ENCODE measurements around the gene RPN2.

- TF ChIP-seq ZNF333 (CRISPR knock-in tag; IDR thresholded peaks at IDR 0.05; ENCODE audit: borderline replicate concordance) (no peak), CTCF (CRISPR knock-in tag; IDR thresholded peaks at IDR 0.05) (no peak), POLR2AphosphoS5 (IDR thresholded peaks at IDR 0.05; ENCODE audit: low read depth, low read length) (no peak), JUN (CRISPR knock-in tag; IDR thresholded peaks at IDR 0.05) (no peak), CHD2 (IDR thresholded peaks at IDR 0.05; ENCODE audit: low read depth, low read length) (no peak), HDAC1 (CRISPR knock-in tag; IDR thresholded peaks at IDR 0.05) (no peak), ZNF772 (CRISPR knock-in tag; IDR thresholded peaks at IDR 0.05) (no peak), ASH2L (IDR thresholded peaks at IDR 0.05; ENCODE audit: insufficient read length, low read depth, low read length) (no peak), GLI4 (CRISPR knock-in tag; IDR thresholded peaks at IDR 0.05; ENCODE audit: borderline replicate concordance) (no peak)
These were observed 45.2 kb upstream of the RPN2 start for GRCh38 chr20:37133952-37134351.

Measured in HepG2 (cell line).